HEK293 (cell line): ENCODE results near the gene GALNT10.

ENCODE experiments used
- CTCF ChIA-PET: fragments of 350-600 bp; formaldehyde crosslinking; extraction: SDS; loops from one replicate; lab custom pipeline; 2021; ENCODE audit warnings: antibody characterized with exemption; lab: Yijun Ruan, JAX
- POLR2A ChIA-PET: fragments of 300-600 bp; formaldehyde crosslinking; extraction: SDS; loops from one replicate; lab custom pipeline; 2020; ENCODE audit warnings: antibody characterized with exemption, inconsistent platforms; lab: Yijun Ruan, JAX
- H3K27ac ChIP-seq: fragments of 200-500 bp; sonication (Bioruptor generic); 2 replicates; pipeline ENCODE4 v1.5.1; 2014; ENCODE audit warnings: low read depth, low read length, control low read depth, inconsistent platforms; ENCODE audit errors: extremely low read depth
- H3K36me3 ChIP-seq, 2 experiments: fragments of 200-500 bp in 1 of 2; sonication (Bioruptor generic) in 1 of 2; 1 replicate in 1 of 2; 2 replicates in 1 of 2; pipeline ENCODE4 v1.5.1; 2014 to 2017; ENCODE audit warnings: inconsistent platforms in 2 of 2, low read length in 2 of 2; ENCODE audit not compliant: control insufficient read depth in 2 of 2, insufficient read depth in 1 of 2
- H3K4me1 ChIP-seq: fragments of 200-500 bp; sonication (Bioruptor generic); 2 replicates; pipeline ENCODE4 v1.5.1; 2014; ENCODE audit warnings: mild to moderate bottlenecking, low read length, inconsistent platforms; ENCODE audit not compliant: control insufficient read depth, insufficient read depth
- H3K4me3 ChIP-seq: 2 replicates; pipeline ENCODE4 v1.5.1; 2011; ENCODE audit warnings: low read depth, mild to moderate bottlenecking, control low read depth, low read length, moderate library complexity
- H3K9me3 ChIP-seq: fragments of 200-500 bp; sonication (Bioruptor generic); 2 replicates; pipeline ENCODE4 v1.5.1; 2014; ENCODE audit warnings: low read depth, low read length, inconsistent platforms; ENCODE audit not compliant: control insufficient read depth, insufficient read depth
- CTCF ChIP-seq: fragments of 450-650 bp; formaldehyde crosslinking; IDR thresholded peaks from 2 replicates; pipeline ENCODE4 v1.5.1; 2016; ENCODE audit warnings: missing biosample characterization, missing genetic modification characterization
- PRDM1 ChIP-seq: fragments of 450-650 bp; formaldehyde crosslinking; IDR thresholded peaks from 2 replicates; pipeline ENCODE4; 2016; ENCODE audit warnings: missing biosample characterization, missing genetic modification characterization
- ZBTB17 ChIP-seq: fragments of 450-650 bp; formaldehyde crosslinking; IDR thresholded peaks from 2 replicates; pipeline ENCODE4 v1.5.1; 2016; ENCODE audit warnings: missing biosample characterization, missing genetic modification characterization
- ZNF132 ChIP-seq: fragments of 450-650 bp; formaldehyde crosslinking; IDR thresholded peaks from 2 replicates; pipeline ENCODE4 v1.5.1; 2017; ENCODE audit warnings: missing biosample characterization, missing genetic modification characterization, borderline replicate concordance
- ZNF140 ChIP-seq: fragments of 450-650 bp; formaldehyde crosslinking; IDR thresholded peaks from 2 replicates; pipeline ENCODE4 v1.5.1; 2016; ENCODE audit warnings: missing biosample characterization, missing genetic modification characterization
- ZNF2 ChIP-seq: fragments of 450-650 bp; formaldehyde crosslinking; IDR thresholded peaks from 2 replicates; pipeline ENCODE4 v1.5.1; 2016; ENCODE audit warnings: missing biosample characterization, missing genetic modification characterization
- ZNF24 ChIP-seq: fragments of 450-650 bp; formaldehyde crosslinking; IDR thresholded peaks from 2 replicates; pipeline ENCODE4 v1.5.1; 2016; ENCODE audit warnings: missing biosample characterization, missing genetic modification characterization
- ZNF292 ChIP-seq: fragments of 450-650 bp; formaldehyde crosslinking; IDR thresholded peaks from 2 replicates; pipeline ENCODE4 v1.5.1; 2016; ENCODE audit warnings: low read depth, missing biosample characterization, missing genetic modification characterization, borderline replicate concordance
- ZNF341 ChIP-seq: fragments of 450-650 bp; formaldehyde crosslinking; IDR thresholded peaks from 2 replicates; pipeline ENCODE4; 2016; ENCODE audit warnings: low read depth, missing biosample characterization, missing genetic modification characterization
- ZNF350 ChIP-seq: fragments of 450-650 bp; formaldehyde crosslinking; IDR thresholded peaks from 2 replicates; pipeline ENCODE4 v1.5.0; 2017; ENCODE audit warnings: missing biosample characterization, mild to moderate bottlenecking, missing genetic modification characterization
- ZNF423 ChIP-seq: fragments of 450-650 bp; formaldehyde crosslinking; IDR thresholded peaks from 2 replicates; pipeline ENCODE4 v1.5.1; 2016; ENCODE audit warnings: missing biosample characterization, missing genetic modification characterization
- ZNF549 ChIP-seq: fragments of 450-650 bp; IDR thresholded peaks from 2 replicates; pipeline ENCODE4 v1.5.1; 2018; ENCODE audit warnings: missing biosample characterization, missing genetic modification characterization, mild to moderate bottlenecking, inconsistent platforms, moderate library complexity
- ZNF561 ChIP-seq: fragments of 450-650 bp; IDR thresholded peaks from 2 replicates; pipeline ENCODE4 v1.5.1; 2018; ENCODE audit warnings: missing biosample characterization, missing genetic modification characterization, borderline replicate concordance
- ZNF621 ChIP-seq: fragments of 450-650 bp; formaldehyde crosslinking; IDR thresholded peaks from 2 replicates; pipeline ENCODE4 v1.5.1; 2017; ENCODE audit warnings: missing biosample characterization, missing genetic modification characterization
- ZNF692 ChIP-seq: fragments of 450-650 bp; formaldehyde crosslinking; IDR thresholded peaks from 2 replicates; pipeline ENCODE4 v1.5.1; 2016; ENCODE audit warnings: missing biosample characterization, missing genetic modification characterization
- ZSCAN4 ChIP-seq: fragments of 450-650 bp; formaldehyde crosslinking; IDR thresholded peaks from 2 replicates; pipeline ENCODE4 v1.5.1; 2017; ENCODE audit warnings: missing biosample characterization, missing genetic modification characterization
- TF ChIP-seq, protein P1 (sequence below): fragments of 450-650 bp; formaldehyde crosslinking; IDR thresholded peaks from 2 replicates; pipeline ENCODE4 v1.5.1; 2017; ENCODE audit warnings: missing biosample characterization, missing genetic modification characterization
- TF ChIP-seq, protein P2 (sequence below): fragments of 450-650 bp; formaldehyde crosslinking; IDR thresholded peaks from 2 replicates; pipeline ENCODE4 v1.5.1; 2017; ENCODE audit warnings: missing biosample characterization, missing genetic modification characterization
- TF ChIP-seq, protein P3 (sequence below): fragments of 450-650 bp; formaldehyde crosslinking; IDR thresholded peaks from 2 replicates; pipeline ENCODE4 v1.5.1; 2016; ENCODE audit warnings: missing biosample characterization, missing genetic modification characterization

Gene GALNT10

DNA sequence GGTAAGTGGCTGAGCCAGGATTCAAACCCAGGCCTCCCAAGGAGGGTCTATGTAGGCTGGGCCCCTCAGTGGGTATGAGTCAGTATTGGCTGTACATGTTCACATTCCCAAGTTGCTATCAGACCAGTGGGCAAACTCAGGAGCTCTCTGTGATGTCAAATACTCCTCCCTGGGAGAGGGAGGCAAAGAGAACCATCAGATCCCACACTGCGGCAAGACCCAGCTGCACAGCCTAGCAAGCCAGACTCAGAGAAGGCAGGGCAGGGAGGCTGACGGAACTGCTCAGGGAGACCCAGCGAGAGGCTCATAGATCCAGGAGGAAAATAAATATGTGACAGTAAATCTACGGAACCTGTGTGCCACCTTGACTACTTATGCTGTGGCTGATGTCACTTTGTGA lies 212.7 kb downstream of the GALNT10 start:
- H3K9me3 ChIP-seq, result no peaks in the 10 kb centered on the region
- H3K4me1 ChIP-seq, result peaks cover under 1% of the 10 kb centered on the region; the same call in 1 of the 2 replicates
- CTCF ChIA-PET, result interaction anchor here (0.6 to 5.6 kb wide), 5 partner anchors 121 to 428 kb away, joined by 3 to 96 read pairs (median 21); no protein-coding TSS in a partner anchor
- POLR2A ChIA-PET, result no interaction called here
- H3K27ac ChIP-seq, result no peak overlapping the region
- no peak overlapping the region for H3K4me3 ChIP-seq
- no peaks in the 10 kb centered on the region for H3K36me3 ChIP-seq
- TF ChIP-seq ZNF341 (tag by site-specific recombination) (peak; percentile 34; the same call in 1 of the 2 replicates), ZNF621 (no peak), ZNF292 (tag by site-specific recombination) (no peak), ZNF549 (tag by site-specific recombination) (no peak)
- TF ChIP-seq, protein P1, sequence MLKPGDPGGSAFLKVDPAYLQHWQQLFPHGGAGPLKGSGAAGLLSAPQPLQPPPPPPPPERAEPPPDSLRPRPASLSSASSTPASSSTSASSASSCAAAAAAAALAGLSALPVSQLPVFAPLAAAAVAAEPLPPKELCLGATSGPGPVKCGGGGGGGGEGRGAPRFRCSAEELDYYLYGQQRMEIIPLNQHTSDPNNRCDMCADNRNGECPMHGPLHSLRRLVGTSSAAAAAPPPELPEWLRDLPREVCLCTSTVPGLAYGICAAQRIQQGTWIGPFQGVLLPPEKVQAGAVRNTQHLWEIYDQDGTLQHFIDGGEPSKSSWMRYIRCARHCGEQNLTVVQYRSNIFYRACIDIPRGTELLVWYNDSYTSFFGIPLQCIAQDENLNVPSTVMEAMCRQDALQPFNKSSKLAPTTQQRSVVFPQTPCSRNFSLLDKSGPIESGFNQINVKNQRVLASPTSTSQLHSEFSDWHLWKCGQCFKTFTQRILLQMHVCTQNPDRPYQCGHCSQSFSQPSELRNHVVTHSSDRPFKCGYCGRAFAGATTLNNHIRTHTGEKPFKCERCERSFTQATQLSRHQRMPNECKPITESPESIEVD (tag by site-specific recombination), result no peak

DNA sequence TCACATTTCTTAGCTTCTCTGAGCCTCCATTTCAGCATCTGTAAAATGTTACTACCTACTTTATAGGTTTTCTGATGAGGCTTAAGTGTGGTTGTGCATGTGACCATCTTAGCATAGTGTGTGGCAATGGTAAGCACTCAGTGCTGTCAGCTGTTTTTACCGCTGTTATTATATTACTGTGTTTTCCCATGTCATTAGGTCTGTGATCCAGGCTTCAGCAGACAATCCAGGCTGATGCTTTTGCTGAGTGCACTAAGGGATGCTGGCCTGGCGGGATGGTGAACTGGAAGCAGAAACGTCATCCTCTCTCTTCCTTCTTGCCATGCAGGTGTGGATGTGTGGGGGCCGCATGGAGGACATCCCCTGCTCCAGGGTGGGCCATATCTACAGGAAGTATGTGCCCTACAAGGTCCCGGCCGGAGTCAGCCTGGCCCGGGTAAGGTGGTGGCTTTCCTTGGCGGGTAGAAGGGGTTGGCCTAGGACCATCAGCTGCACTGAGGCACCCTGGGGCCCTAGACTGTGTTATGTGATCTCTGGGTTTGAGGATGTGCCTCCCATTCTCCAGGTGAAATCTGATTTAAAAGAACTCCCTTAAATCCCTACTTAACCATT lies 213.3 kb downstream of the GALNT10 start:
- TF ChIP-seq ZSCAN4 (tag by site-specific recombination), result no peak
- TF ChIP-seq, protein P2, sequence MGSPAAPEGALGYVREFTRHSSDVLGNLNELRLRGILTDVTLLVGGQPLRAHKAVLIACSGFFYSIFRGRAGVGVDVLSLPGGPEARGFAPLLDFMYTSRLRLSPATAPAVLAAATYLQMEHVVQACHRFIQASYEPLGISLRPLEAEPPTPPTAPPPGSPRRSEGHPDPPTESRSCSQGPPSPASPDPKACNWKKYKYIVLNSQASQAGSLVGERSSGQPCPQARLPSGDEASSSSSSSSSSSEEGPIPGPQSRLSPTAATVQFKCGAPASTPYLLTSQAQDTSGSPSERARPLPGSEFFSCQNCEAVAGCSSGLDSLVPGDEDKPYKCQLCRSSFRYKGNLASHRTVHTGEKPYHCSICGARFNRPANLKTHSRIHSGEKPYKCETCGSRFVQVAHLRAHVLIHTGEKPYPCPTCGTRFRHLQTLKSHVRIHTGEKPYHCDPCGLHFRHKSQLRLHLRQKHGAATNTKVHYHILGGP (tag by site-specific recombination), result no peak
- TF ChIP-seq ZNF132 (tag by site-specific recombination), result no peak
- TF ChIP-seq ZNF350 (tag by site-specific recombination), result no peak
- TF ChIP-seq CTCF (tag by site-specific recombination), result no peak
- no peak for TF ChIP-seq ZNF24 (tag by site-specific recombination)
- CTCF ChIA-PET, result interaction anchor here (0.5 to 5.6 kb wide), 16 partner anchors 17 to 429 kb away, joined by 3 to 96 read pairs (median 5); no protein-coding TSS in a partner anchor
- no peaks in the 10 kb centered on the region for H3K9me3 ChIP-seq
- no peaks in the 10 kb centered on the region for H3K36me3 ChIP-seq
- POLR2A ChIA-PET, result interaction anchor here (0.6 to 2.3 kb wide), 2 partner anchors 22 to 213 kb away, joined by 3 to 10 read pairs; partner anchors contain the start of gene GALNT10
- no peak overlapping the region for H3K4me3 ChIP-seq
- H3K4me1 ChIP-seq, result no peaks in the 10 kb centered on the region
- no peak overlapping the region for H3K27ac ChIP-seq

- Histone ChIP-seq H3K9me3 (no peaks in the 10 kb centered on the region), H3K4me1 (no peaks in the 10 kb centered on the region), H3K4me3 (no peak overlapping the region; the same call in 1 of the 2 replicates), H3K27ac (no peak overlapping the region), H3K36me3 (no peaks in the 10 kb centered on the region)
- POLR2A ChIA-PET, result interaction anchor here (0.7 to 2.3 kb wide), 3 partner anchors 215 to 333 kb away, joined by 3 to 10 read pairs (median 6); partner anchors contain the start of gene GALNT10
- CTCF ChIA-PET, result interaction anchor here (0.6 to 5.6 kb wide), 55 partner anchors 11 to 440 kb away, joined by 3 to 96 read pairs (median 4); partner anchors contain the start of gene GALNT10
- TF ChIP-seq ZBTB17 (tag by site-specific recombination) (peak; percentile 92), ZNF692 (no peak), ZNF341 (tag by site-specific recombination) (peak; percentile 93), PRDM1 (tag by site-specific recombination) (no peak), ZNF561 (tag by site-specific recombination) (0 out of 2 replicates have a peak, but pooled peaks have one; percentile 42), ZNF2 (peak; percentile 77), ZNF140 (tag by site-specific recombination) (no peak), ZNF423 (peak; percentile 79; the same call in 1 of the 2 replicates)
- TF ChIP-seq, protein P3, sequence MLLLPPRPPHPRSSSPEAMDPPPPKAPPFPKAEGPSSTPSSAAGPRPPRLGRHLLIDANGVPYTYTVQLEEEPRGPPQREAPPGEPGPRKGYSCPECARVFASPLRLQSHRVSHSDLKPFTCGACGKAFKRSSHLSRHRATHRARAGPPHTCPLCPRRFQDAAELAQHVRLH (tag by site-specific recombination), result no peak
Observed at GRCh38 chr5:154405078-154405792, 214.7 kb downstream of the GALNT10 start.
